Activated CD4-positive, alpha-beta T cell treated with anti-CD3 and anti-CD28 coated beads, Interleukin-2, Interleukin-6, amounts not matched to agents 100 ng/mL and 50 ng/mL, durations not matched to agents 16 hours and 8 hours (primary cell): ENCODE results near the gene GAN.
"Not testable (repeated sequence)": the region's sequence is repeated elsewhere in the genome, so short reads cannot be mapped to it uniquely, and the experiment has no call there.

Source experiments
- DNase-seq: peaks from one replicate; pipeline ENCODE4 v3.0.0-alpha.2; 2020

GAN gene

GRCh38 chr16:81401035-81401950 lies 86.5 kb downstream of the GAN start:
- DNase-seq: no peak

GRCh38 chr16:81403208-81403600 lies 88.4 kb downstream of the GAN start:
- DNase-seq: no peak

- DNase-seq: peak; percentile 88
Measured at GRCh38 chr16:81403601-81404391, 89.0 kb downstream of the GAN start.

GRCh38 chr16:81405002-81405401 lies 90.2 kb downstream of the GAN start:
- DNase-seq: not testable (repeated sequence)

- DNase-seq: no peak
Measured at GRCh38 chr16:81405702-81406113, 90.9 kb downstream of the GAN start.

GRCh38 chr16:81408409-81408950 lies 93.7 kb downstream of the GAN start:
- DNase-seq: no peak

GRCh38 chr16:81409016-81409556 lies 94.3 kb downstream of the GAN start:
- no peak for DNase-seq

- DNase-seq: no peak
Measured at GRCh38 chr16:81410643-81411293, 96.0 kb downstream of the GAN start.

GRCh38 chr16:81413245-81413990 lies 98.7 kb downstream of the GAN start:
- no peak for DNase-seq

- no peak for DNase-seq
Measured at GRCh38 chr16:81415751-81416150, 101.0 kb downstream of the GAN start.

GRCh38 chr16:81416749-81417148 lies 102.0 kb downstream of the GAN start:
- DNase-seq: no peak

- no peak for DNase-seq
Measured at GRCh38 chr16:81417210-81417609, 102.4 kb downstream of the GAN start.

GRCh38 chr16:81419806-81420205 lies 105.0 kb downstream of the GAN start:
- no peak for DNase-seq

- DNase-seq: no peak
Measured at GRCh38 chr16:81421126-81421525, 106.4 kb downstream of the GAN start.

GRCh38 chr16:81421536-81421935 lies 106.8 kb downstream of the GAN start:
- DNase-seq: no peak

- DNase-seq: not testable (repeated sequence)
Measured at GRCh38 chr16:81422153-81422552, 107.4 kb downstream of the GAN start.

GRCh38 chr16:81424771-81425170 lies 110.0 kb downstream of the GAN start:
- DNase-seq: peak; percentile 66

GRCh38 chr16:81427219-81427618 lies 112.5 kb downstream of the GAN start:
- no peak for DNase-seq

- no peak for DNase-seq
Measured at GRCh38 chr16:81429045-81429521, 114.3 kb downstream of the GAN start.

GRCh38 chr16:81431554-81432353 lies 117.0 kb downstream of the GAN start:
- no peak for DNase-seq
